IPS-NIHi11 (cell line): Measurements from ENCODE around the gene GNG7.
"Not testable (repeated sequence)": the region's sequence is repeated elsewhere in the genome, so short reads cannot be mapped to it uniquely, and the experiment has no call there.

Source experiments
- DNase-seq: peaks from one replicate; pipeline ENCODE4 v3.0.0; 2012; ENCODE audit warnings: mixed read lengths, low spot score

GNG7 gene

GRCh38 chr19:2713170-2713569, 10.7 kb upstream of the GNG7 start:
- DNase-seq: not testable (repeated sequence)

GRCh38 chr19:2711875-2712205, 9.3 kb upstream of the GNG7 start:
- no peak for DNase-seq

GRCh38 chr19:2711172-2711874, 8.8 kb upstream of the GNG7 start:
- DNase-seq: no peak

GRCh38 chr19:2706251-2706650, 3.8 kb upstream of the GNG7 start:
- DNase-seq: no peak

GRCh38 chr19:2703691-2704216, 1.3 kb upstream of the GNG7 start:
- DNase-seq: no peak

GRCh38 chr19:2703077-2703437, 563 bp upstream of the GNG7 start:
- DNase-seq: no peak

- DNase-seq: no peak
Measured at GRCh38 chr19:2701361-2702169, 929 bp downstream of the GNG7 start.

- no peak for DNase-seq
Measured at GRCh38 chr19:2700660-2701360, 1.7 kb downstream of the GNG7 start.

- DNase-seq: no peak
Measured at GRCh38 chr19:2699413-2700140, 2.9 kb downstream of the GNG7 start.

- DNase-seq: no peak
Measured at GRCh38 chr19:2694196-2694595, 8.3 kb downstream of the GNG7 start.

GRCh38 chr19:2693492-2694160, 8.9 kb downstream of the GNG7 start:
- DNase-seq: no peak

- no peak for DNase-seq
Measured at GRCh38 chr19:2691951-2692350, 10.5 kb downstream of the GNG7 start.

GRCh38 chr19:2690856-2691255, 11.6 kb downstream of the GNG7 start:
- no peak for DNase-seq

- DNase-seq: no peak
Measured at GRCh38 chr19:2686360-2686759, 16.1 kb downstream of the GNG7 start.

- DNase-seq: no peak
Measured at GRCh38 chr19:2685204-2685704, 17.2 kb downstream of the GNG7 start.

- DNase-seq: no peak
Measured at GRCh38 chr19:2683430-2684003, 19.0 kb downstream of the GNG7 start.

GRCh38 chr19:2680808-2681207, 21.7 kb downstream of the GNG7 start:
- no peak for DNase-seq

GRCh38 chr19:2679439-2679838, 23.1 kb downstream of the GNG7 start:
- no peak for DNase-seq

GRCh38 chr19:2678948-2679347, 23.5 kb downstream of the GNG7 start:
- DNase-seq: not testable (repeated sequence)

- no peak for DNase-seq
Measured at GRCh38 chr19:2678044-2678671, 24.3 kb downstream of the GNG7 start.

- no peak for DNase-seq
Measured at GRCh38 chr19:2676823-2677222, 25.7 kb downstream of the GNG7 start.
